NCI-H2029 treated with DMSO at 0.1 percent for 48 hours (cell line): ENCODE results near the gene PLXNB1.
"Not testable (repeated sequence)": the region's sequence is repeated elsewhere in the genome, so short reads cannot be mapped to it uniquely, and the experiment has no call there.

Experiments used
- DNase-seq: peaks from one replicate; lab custom pipeline; 2025; lab: John Stamatoyannopoulos, UW

PLXNB1 gene, protein sequence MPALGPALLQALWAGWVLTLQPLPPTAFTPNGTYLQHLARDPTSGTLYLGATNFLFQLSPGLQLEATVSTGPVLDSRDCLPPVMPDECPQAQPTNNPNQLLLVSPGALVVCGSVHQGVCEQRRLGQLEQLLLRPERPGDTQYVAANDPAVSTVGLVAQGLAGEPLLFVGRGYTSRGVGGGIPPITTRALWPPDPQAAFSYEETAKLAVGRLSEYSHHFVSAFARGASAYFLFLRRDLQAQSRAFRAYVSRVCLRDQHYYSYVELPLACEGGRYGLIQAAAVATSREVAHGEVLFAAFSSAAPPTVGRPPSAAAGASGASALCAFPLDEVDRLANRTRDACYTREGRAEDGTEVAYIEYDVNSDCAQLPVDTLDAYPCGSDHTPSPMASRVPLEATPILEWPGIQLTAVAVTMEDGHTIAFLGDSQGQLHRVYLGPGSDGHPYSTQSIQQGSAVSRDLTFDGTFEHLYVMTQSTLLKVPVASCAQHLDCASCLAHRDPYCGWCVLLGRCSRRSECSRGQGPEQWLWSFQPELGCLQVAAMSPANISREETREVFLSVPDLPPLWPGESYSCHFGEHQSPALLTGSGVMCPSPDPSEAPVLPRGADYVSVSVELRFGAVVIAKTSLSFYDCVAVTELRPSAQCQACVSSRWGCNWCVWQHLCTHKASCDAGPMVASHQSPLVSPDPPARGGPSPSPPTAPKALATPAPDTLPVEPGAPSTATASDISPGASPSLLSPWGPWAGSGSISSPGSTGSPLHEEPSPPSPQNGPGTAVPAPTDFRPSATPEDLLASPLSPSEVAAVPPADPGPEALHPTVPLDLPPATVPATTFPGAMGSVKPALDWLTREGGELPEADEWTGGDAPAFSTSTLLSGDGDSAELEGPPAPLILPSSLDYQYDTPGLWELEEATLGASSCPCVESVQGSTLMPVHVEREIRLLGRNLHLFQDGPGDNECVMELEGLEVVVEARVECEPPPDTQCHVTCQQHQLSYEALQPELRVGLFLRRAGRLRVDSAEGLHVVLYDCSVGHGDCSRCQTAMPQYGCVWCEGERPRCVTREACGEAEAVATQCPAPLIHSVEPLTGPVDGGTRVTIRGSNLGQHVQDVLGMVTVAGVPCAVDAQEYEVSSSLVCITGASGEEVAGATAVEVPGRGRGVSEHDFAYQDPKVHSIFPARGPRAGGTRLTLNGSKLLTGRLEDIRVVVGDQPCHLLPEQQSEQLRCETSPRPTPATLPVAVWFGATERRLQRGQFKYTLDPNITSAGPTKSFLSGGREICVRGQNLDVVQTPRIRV (N-terminal part only)

DNA sequence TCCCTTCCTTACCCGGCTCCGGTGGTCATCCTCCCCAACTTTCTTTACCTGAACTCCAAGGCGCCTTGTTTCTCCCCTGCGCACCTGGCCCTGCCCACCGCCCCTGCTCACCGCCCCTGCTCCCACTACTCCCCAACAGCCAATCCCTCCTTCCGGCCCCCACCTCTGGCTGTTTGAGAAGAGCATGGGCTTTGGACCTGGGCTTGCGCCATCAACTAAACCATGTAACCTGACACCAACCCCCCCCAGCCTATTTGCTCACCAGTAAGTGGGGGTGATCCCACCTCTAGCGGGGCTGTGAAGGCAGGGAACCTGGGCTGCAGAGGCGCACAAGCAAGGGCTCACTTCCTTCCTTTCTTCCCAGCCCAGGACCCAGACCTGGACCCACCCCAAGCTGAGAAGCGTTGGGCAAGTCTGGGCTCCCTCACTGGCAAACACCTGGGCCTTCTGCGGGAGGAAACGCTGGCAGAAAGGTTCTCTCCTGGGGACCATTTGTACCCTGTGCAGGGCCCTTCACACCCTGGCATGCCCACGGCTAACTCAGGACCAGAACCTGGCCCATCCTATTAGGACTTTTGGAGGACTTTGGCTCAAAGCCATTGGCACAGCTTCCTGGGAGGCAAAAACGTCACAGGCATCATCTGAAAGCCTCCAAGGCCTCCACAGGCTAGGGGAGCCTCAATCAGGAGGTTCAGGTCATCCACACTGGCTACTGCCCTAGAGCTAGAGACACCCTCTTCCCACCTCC lies at the start of gene PLXNB1:
Gene PLXNB1 (minus strand): TSS at position 127 of the 748 bp plus-strand sequence. CDS start 5,475 bp downstream, outside the sequence.
- peak; percentile 49 for DNase-seq

DNA sequence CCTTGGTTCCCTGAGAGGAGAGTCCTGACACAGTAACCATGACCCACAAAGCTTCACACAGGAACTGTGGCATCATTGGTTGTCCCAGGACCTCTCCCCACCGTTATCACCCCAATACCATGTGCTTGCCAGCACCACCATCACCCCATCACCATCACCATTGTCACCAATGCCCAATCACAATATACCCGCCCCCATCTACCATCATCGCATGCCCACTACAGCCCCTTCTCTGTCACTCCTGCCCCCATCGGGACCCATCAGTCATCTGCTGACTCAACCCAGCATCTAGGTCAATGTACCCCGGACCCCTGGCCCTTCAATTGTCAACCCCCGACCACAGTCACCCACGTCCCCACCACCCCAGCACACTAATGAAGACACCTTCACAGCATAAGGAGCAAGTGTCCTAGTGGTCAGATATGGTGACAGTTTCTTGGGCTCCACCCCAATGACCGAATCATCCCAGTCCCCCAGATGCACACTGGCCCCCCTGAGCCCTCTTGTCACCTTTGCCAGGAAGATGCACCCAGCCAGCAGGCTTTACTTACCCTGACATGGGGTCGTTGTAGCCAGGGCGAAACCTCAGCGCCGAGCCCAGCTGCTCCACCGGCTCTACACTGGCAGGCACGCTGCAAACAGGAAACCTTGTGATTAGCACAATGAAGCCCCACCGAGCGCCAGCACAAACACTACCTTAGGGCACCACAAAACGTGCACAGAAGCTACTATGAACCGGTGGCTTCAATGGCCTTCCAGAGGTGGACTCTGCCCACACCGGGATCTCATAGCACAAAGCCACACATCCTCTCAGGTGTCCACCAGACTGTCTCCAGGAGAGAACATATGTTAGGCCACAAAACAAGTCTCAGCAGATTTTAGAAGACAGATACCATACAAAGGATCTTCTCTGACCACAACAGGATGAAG lies 49.0 kb upstream of the PLXNB1 start:
- no peak for DNase-seq

DNA sequence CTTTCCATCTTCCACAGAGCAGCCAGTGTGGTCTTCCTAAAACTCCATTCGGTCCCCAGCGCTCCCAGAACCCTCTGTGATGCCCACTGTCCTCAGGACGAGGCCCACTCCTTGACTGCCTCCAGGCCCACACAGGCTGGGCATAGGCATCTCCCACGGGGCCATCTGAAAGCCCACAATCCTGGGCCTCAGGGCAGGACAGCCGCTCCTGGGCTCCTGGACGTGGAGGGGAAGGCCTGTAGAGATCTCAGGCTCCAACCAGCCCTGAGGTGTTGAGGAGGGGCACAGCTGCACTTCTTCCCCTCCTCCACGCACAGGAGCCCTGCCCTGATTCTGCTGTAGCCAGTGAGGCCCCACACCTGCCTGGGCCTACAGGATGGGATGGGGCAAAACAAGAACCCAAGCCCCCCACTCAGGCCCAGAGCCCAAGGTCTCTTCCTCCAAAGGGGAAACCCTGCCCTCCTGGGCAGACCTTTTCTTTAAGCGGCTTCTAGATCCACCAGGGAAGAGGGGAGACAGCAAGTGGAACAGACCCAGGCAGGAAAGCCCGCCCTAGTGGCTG lies 48.2 kb upstream of the PLXNB1 start:
- no peak for DNase-seq

DNA sequence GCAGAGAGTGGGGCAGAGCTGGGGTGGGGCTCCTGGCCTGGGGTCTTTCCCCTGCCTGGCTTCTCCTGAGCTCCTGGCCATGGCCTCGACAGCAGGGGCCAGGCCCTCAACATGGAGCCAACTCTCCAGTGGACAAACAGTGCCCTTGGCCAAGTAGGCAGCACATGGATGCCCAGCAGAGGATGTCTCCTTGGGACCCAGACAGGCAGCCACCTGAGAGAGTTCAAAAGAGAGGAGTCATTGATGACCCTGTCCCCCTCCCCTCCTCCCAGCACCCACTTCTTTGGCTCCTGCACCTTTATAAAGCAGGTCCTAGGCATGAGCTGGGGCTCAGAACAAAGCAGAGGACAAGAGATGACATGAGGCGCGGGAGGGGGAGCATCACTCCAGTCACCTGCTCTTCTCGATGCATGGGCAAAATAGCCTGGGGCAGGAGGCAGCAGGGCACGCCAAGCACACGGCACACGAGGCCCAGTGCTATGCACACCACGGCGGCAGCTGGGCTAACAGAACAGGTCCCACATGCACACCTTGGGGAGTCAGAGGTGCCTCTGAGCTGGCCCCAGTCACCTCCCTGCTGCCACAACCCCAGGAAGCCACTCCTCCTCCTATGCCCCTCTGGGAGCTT lies 46.7 kb upstream of the PLXNB1 start:
- no peak for DNase-seq

DNA sequence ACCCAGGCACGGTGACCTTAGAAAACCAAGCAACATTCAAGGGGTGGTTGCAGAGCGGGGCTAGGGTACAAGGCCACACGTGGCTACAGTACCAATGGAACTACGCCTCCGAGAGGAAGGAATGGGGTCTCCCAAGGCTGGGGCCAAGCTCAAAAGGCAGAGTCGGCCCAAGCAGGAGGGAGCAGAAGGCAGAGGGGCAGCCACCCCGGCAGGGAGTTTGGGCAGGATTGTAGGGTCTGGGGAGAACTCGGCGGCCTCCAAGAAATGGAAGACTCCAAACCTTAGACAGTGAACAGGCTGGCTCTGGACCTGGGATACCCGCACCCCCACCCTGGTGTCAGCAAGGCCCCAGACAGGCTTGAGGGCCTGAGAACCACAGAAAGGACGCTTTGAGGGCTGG lies 45.3 kb upstream of the PLXNB1 start:
- no peak for DNase-seq

DNA sequence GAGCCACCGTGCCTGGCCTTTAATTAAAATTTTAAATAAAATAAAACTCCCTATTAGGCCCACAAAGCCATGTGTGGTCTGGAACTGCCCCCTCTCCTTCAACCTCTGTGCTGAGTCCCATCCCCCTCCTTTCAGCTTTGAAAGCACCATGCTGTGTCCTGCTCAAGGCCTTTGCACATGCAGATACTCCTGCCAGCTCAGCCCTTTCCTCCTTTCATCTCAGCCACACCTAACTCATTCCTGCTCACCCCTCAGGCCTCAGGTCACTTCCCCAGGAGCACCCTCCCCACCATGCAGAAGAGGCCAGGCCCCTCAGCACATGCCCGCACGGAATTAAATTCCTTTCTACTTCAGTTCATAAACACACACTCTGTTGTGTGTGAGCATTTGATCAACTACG lies 44.7 kb upstream of the PLXNB1 start:
- no peak for DNase-seq

DNA sequence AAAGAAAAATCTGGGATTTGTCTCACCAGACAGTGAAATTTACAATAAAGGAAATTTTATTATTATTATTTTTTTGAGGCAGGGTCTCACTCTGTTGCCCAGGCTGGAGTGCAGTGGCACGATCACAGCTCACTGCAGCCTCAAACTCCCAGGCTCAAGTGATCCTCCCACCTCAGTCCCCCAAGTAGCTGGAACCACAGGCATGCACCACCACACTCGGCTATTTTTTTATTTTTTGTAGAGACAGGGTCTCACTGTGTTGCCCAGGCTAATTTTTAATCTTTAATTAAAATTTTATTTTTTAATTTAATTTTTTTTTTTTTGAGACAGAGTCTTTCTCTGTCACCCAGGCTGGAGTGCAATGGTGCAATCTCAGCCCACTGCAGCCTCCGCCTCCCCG lies 44.1 kb upstream of the PLXNB1 start:
- DNase-seq = not testable (repeated sequence)

DNA sequence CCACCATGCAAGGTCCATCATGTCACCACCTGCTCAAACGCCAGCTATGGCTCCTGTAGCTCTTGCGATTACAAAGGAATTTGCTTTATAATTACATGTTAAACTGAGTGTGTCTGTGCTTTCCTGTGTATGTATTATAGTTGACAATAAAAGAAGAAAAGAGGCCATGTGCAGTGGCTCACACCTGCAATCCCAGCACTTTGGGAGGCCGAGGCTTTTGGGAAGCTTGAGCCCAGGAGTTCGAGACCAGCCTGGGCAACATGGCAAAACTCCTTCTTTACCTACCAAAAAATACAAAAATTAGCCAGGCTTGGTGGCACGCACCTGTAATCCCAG lies 43.7 kb upstream of the PLXNB1 start:
- DNase-seq = no peak

DNA sequence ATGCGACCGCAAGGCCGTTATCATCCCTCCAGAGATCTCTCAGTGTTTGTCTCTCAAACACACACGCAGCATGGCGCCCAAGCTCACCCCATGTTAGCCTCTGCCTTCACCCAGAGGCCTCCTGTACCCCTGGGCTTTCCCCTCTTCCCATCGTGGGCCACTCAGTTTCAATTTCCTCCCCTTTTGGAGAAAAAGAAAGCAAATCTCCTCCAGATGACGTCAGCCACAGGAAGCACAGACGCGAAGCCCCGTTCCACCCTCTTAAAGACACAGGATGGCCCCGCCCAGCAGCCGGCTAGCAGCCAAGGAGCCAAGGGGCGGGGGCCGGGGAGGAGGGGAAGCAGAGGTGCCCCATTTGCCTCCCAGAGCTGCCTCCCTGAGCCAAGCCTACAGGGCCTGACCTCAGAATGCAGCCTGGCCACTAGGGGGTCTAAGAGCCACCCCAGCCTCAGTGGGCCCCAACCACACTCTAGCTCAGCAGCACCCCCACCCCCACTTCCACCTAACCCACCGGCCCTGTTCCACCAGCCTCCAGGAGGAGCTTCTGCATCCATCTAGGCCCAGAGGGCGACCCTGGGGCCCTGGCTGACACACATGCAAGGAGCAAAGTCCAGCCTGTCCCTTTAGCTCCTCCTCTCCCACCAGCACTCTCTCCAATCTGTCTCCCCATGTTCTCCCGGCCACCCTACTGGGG lies 43.2 kb upstream of the PLXNB1 start:
- peak; percentile 58 for DNase-seq

DNA sequence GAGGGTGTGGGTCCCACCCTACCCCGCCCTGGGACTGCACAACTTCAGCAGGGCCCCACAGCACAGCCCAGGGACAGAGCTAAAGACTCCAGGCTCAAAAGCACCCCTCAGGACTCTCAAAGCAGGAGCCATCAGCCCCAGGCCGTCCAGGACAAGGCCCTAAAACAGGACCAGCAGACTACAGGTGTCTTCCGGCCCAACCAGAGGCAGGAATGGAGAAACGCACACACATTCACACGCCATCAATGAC lies 42.7 kb upstream of the PLXNB1 start:
- no peak for DNase-seq

DNA sequence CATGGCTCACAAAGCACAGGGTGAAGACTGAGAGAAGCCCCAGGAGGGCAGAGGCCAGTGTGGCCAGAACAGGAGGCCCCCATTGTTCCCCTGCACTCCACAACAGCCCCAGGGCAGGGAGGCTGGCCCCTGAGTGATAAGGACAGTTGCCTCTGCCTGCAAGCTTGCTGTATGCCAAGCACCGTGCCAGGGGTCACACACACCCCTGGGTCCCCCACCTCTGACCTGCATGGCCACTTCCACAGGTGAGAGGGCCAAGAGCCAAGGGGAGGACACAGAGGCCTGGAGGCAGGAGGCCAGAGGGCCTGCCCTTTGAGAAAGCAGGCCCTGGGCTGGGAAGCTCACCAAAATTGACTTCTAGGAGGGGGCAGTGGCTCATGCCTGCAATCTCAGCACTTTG lies 40.4 kb upstream of the PLXNB1 start:
- no peak for DNase-seq

DNA sequence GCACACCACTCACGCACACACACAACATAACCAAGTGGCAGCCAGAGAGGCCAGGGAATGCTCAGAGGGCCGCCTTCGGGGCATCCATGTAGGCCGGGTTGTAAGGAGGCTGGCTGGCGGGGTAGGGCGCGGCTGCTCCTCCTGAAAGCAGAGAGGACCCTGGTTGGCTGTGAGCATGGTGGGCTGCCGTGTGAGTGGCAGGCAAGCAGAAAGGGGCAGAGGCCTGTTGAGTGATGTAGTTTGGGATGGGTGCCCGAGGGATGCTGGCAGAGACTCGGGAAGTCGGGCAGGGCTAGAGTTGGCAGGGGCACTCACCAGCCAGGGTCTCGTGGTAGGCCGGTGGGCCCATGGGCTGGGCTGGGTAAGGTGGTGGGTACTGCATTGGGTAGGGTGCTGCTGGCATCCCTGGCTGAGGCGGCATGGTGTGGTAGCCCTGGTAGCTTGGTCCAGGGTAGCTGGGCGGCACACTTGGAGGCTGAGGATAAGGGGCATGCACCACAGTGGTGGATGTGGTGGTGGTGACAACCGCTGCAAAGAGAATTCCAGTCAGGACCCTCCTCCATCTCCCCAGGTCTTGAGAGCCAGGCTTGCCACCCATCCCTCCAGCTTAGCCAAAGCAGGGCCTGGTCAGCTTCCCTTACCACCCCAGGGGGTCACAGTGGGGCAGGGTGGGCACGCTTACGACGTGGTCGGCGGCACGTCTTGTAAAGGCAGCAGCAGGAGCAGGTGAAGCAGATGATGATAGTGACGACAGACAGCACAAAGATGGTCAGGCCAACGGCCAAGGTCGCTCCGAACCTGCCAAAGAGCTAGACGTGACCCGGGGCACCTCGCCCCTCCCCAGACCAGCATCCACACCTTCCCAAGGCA lies 39.4 kb upstream of the PLXNB1 start:
- DNase-seq = no peak

DNA sequence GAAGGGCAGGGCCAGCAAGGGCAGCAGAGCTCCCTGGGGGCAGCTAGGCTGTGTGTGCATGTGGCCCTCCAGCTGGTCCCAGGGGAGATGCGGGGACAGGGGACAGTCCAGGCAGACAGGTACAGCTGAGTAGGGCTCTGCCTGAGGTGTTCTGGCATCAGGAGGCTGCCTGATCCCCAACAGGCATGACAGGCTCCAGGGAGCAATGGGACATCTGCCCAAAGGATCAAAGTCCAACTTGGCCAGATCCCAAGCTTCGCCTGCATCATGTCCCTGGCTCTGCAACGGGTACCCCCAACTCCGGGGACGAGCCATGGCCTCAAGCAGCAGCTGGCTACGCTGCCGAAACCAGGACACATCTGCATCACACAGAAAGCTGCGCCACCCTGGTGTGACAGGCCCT lies 38.4 kb upstream of the PLXNB1 start:
- DNase-seq = no peak

DNA sequence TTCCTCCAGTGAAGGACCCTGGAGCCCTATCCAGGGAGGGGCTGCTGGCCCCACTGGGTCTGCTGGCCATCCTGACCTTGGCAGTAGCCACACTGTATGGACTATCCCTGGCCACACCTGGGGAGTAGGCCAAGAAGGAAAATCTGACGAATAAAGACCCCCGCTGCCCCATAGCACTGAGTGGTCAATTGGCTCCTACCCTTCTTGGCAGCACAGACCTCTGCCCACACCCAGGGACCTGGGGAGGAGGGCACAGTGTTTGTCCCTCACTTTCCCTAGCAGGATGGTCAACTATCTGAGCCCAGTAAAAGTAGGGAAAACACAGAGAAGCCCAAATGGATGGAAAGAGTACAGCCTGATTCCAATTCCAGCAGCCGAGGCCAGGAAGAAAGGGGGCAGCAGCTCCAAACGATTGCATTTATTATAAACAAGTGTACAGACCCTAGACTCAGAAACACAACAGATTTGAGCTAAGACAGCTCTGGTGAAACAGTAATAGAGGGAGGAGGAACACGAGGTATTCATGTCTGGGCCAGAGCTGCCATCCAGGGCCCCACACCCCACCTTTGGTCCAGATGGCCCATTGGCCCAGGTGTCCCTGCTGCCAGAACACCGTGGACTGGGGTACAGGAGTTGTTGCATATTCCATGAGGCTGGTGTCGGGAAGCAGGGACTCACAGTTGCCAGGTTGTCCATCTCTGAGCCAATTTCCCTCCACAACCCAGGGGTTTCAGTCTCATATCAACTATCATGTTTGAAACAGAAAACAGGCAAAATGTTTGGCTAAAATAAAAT lies 37.8 kb upstream of the PLXNB1 start:
- no peak for DNase-seq

DNA sequence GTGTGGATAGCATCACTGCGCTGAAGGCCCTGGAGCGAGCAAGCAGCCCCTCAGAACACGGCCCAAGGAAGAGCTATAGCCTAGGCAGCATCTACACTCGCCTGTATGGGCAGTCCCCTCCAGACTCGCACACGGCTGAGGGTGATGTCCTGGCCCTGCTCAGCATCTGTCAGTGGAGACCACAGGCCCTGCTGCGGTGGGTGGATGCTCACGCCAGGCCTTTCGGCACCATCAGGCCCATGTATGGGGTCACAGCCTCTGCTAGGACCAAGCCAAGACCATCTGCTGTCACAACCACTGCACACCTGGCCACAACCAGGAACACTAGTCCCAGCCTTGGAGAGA lies 37.2 kb upstream of the PLXNB1 start:
- DNase-seq = no peak

DNA sequence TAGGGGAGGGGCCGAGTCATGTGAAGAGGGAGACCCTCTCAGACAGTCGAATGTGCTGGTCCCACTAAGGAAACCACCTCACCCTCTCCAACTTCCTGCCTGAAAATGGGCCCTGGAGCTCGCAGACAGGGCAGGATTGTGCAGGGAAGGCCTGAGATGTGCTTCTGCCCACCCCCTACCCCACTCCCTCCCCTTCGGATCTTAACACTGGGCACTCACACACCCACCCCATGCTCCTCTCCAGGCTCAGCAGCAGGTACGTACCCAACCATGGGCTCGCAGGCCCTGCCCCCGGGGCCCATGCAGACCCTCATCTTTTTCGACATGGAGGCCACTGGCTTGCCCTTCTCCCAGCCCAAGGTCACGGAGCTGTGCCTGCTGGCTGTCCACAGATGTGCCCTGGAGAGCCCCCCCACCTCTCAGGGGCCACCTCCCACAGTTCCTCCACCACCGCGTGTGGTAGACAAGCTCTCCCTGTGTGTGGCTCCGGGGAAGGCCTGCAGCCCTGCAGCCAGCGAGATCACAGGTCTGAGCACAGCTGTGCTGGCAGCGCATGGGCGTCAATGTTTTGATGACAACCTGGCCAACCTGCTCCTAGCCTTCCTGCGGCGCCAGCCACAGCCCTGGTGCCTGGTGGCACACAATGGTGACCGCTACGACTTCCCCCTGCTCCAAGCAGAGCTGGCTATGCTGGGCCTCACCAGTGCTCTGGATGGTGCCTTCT lies 36.7 kb upstream of the PLXNB1 start:
- DNase-seq = no peak
